Cortex of kidney (tissue), 1 donor: ENCODE results near the gene UQCC3.
"Not testable (repeated sequence)": the region's sequence is repeated elsewhere in the genome, so short reads cannot be mapped to it uniquely, and the experiment has no call there.

Experiments used
- DNase-seq: peaks from one replicate; lab custom pipeline; 2025; lab: John Stamatoyannopoulos, UW

UQCC3 gene

DNA sequence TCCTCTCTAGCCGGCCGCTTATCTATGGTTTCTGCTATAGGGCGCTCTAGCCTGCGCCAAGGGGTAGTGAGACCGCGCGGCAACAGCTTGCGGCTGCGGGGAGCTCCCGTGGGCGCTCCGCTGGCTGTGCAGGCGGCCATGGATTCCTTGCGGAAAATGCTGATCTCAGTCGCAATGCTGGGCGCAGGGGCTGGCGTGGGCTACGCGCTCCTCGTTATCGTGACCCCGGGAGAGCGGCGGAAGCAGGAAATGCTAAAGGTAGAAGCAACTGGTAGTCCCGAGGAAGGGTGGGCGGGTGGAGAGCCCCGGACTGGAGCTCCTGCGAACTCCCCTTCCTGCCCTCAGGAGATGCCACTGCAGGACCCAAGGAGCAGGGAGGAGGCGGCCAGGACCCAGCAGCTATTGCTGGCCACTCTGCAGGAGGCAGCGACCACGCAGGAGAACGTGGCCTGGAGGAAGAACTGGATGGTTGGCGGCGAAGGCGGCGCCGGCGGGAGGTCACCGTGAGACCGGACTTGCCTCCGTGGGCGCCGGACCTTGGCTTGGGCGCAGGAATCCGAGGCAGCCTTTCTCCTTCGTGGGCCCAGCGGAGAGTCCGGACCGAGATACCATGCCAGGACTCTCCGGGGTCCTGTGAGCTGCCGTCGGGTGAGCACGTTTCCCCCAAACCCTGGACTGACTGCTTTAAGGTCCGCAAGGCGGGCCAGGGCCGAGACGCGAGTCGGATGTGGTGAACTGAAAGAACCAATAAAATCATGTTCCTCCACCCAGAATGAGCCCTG lies at the start of gene UQCC3, which contains the start of gene LBHD1:
Gene UQCC3 (plus strand): TSS at position 66 of the 782 bp plus-strand sequence. CDS start 73 bp downstream, at position 139.
Gene LBHD1 (minus strand): TSS at position 660 of the 782 bp plus-strand sequence. CDS start 2,236 bp downstream, outside the sequence.
- DNase-seq: no peak

DNA sequence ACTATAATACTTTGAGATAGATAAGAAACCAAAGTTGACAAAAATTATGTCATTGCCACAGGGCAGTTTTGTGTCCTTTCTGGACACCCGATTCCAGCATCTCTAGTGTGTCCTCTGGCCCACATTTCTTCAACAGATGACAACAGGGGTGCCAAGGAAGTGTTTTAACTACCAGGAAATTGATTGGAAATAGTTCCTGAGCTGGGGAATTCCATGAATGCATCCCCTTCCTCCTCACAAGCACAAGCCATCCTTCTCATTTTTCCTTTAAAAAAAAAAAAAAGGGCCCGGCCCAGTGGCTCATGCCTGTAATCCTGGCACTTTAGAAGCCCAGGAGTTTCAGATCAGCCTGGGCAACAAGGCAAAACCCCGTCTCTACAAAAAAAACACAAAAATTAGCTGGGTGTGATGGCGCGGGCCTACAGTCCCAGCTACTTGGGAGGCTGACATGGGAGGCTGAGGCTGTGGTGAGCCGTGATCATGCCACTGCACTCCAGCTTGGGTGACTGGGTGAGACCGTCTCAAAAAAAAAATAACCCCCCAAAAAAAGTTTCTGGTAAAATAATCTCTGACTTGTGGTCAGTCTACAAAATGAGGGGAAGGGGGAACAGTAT lies 48.9 kb upstream of the UQCC3 start:
- DNase-seq: no peak

GRCh38 chr11:62627713-62628112 lies 43.8 kb upstream of the UQCC3 start:
- no peak for DNase-seq

- DNase-seq: no peak
Measured at GRCh38 chr11:62632492-62632891, 39.0 kb upstream of the UQCC3 start.

DNA sequence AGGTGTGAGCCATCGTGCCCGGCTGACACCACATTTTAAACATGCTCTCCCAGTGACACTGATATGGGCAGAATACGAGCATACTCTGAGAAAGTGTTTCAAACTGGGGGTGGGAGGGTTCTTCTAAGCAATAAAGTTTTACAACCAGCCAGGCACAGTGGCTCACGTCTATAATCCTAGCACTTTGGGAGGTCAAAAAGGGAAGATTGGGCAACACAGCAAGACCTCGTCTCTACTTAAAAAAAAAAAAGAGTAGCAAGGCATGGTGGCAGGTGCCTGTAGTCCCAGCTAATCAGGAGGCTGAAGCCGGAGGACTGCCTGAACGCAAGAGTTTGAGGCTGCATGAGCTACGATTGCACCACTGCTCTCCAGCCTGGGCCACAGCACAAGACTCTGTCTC lies 27.3 kb upstream of the UQCC3 start:
- DNase-seq: no peak

GRCh38 chr11:62645671-62645945 lies 25.9 kb upstream of the UQCC3 start:
- DNase-seq: no peak

DNA sequence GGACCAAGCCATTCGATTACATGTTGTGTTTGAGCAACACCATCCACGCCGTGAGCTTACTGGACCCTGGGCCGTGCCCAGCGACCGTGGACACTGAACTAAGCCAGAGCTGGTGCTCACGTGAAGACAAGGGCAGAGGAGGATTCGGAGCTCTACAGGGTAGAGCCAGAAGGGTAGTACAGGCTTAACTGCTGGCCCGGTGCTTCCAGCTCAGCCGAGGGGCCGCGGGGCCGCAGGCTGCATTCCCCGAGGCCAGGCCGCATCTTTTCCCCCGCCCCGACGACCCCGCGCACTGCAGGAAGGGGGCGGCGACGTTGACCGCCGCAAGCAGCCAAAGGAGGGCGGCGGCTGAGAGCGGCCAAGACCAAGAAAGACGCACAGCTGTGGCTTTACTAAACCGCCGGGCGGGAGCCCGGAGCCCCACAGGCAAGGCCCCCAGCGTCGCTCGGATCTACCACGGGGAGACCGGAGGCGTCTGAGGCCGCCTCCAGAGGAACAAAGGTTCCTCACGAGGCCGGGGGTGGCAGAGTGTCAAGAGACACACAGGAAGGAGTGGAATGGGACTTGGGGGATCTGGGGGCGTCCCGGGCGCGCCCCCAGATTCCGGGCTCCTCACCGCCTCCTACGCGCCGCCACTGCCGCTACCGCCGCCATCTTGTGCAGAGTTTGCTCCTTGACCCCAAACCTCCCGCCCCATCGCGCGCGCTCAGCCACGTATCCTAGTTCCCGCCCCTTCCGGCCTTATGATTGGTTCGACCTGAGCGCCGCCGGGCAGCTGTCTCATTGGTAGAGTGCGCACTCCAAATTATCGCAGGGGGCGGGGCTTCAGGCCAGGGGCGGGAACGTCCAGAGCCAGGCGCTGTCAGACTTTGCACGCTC lies 25.3 kb upstream of the UQCC3 start, which contains the start of gene GANAB:
Gene GANAB (minus strand): TSS at position 668 of the 879 bp plus-strand sequence. CDS start 14 bp downstream, at position 654.
- no peak for DNase-seq

GRCh38 chr11:62646825-62647608 lies 24.5 kb upstream of the UQCC3 start:
- DNase-seq: no peak

DNA sequence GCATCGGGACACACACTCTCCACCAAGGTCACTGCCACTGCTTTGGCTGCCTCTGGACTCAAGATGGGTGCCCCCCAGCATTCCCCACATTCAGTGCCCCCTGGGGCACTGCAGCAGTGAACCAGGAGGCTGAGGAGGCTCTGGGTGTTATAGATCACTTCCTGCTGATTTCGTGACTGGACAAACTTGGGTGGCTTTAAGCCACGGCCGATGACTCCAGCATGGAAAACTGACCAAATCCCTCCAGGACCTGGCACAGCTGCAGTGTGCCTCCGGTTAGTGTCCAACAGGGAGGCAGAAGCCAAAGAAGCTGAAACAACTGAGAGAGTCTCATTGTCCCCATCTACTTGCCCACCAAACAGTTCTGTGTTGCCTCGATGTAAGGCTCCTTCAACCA lies 23.9 kb upstream of the UQCC3 start:
- DNase-seq: no peak

GRCh38 chr11:62648185-62648966 lies 23.1 kb upstream of the UQCC3 start:
- no peak for DNase-seq

- DNase-seq: no peak
Measured at GRCh38 chr11:62648967-62649364, 22.5 kb upstream of the UQCC3 start.

- DNase-seq: no peak
Measured at GRCh38 chr11:62649486-62649885, 22.0 kb upstream of the UQCC3 start.

DNA sequence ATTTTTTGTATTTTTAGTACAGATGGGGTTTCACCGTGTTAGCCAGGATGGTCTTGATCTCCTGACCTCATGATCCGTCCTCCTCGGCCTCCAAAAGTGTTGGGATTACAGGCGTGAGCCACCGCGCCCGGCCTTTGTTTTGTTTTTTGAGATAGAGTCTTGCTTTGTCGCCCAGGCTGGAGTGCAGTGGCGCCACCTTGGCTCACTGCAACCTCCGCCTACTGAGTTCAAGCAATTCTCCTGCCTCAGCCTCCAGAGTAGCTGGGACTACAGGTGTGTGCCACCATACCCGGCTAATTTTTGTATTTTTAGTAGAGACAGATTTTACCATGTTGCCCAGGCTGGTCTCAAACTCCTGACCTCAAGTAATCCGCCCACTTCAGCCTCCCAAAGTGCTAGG lies 21.2 kb upstream of the UQCC3 start:
- DNase-seq: not testable (repeated sequence)

DNA sequence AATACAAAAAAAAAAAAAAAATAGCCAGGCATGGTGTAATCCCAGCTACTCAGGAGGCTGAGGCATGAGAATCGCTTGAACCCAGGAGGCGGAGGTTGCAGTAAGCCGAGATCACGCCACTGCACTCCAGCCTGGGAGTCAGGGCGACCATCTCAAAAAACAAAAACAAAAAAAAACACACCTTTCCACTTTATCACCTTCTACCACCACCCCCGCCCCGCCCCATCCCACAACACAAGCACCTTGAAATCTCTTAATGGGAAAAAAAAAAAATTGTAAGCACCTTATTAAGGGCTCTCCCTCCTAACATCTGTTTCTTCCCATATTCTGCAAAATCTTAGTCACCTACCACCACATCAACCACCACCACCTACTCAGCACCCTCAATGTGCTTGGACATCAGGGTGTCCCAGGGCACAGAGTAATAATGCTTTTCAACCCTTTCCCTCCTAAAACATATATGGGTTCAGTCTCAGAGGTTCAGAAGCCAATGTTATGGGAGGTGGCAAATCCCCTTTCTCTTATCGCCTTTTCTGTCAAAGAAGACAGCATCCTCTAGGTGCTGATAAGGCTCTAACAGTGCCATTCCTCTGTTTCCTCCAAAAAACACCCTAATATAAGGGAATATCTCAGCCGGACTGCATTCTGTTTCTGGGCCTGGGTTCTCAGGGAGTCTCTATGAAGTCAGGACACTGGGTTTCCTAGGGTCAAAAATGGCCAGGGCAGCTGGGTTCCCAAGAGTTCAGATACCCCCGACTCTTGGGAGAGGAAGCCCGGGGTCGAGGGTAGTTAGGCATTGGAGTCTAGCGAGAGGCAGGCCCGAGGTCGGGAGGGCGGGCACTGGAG lies 19.1 kb upstream of the UQCC3 start:
- no peak for DNase-seq

DNA sequence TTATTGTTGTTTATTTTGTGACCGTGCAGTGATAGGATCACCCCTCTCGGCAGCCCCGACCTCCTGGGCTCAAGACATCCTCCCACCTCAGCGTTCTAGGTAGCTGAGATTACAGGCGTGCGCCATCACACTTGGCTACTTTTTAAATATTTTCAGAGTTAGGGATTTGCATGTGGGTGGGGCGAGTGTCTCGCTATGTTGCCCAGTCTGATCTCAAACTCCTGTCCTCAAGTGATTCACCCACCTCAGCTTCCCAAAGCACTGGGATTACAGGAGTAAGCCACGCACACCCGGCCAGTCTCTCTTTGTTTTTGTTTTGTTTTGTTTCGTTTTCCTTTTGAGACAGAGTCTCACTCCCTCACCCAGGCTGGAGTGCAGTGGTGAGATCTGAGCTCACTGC lies 17.2 kb upstream of the UQCC3 start:
- no peak for DNase-seq

GRCh38 chr11:62656796-62657429 lies 14.6 kb upstream of the UQCC3 start:
- no peak for DNase-seq

GRCh38 chr11:62664405-62665074 lies 6.9 kb upstream of the UQCC3 start:
- no peak for DNase-seq

- DNase-seq: no peak
Measured at GRCh38 chr11:62665075-62665598, 6.3 kb upstream of the UQCC3 start, which contains the start of the genes C11orf98 and CSKMT. TSS of gene C11orf98 (minus strand) at chr11:62665210. CDS start at chr11:62665169, 41 bp downstream. TSS of gene CSKMT (plus strand) at chr11:62665312. CDS start at chr11:62665880, 568 bp downstream.
